ENCODE results near the gene SERPINB1. TPM values are rescaled to one million over a fixed set of nuclear protein-coding genes. Genes with fewer than 3 reads are reported as not detected.

The SERPINB1 gene
- total and polyA plus RNA-seq, 2 donors (not counting 3 experiments of a cell fraction or from before 2014, with no cell fraction given): 6.7 to 24.0 TPM

- no peaks in the 10 kb centered on the region for H3K9me1 ChIP-seq (replicated peaks; ENCODE audit: control insufficient read depth, extremely low read depth, insufficient read depth, low read length)
- ChIA-PET POLR2A (no interaction called here), CTCF (interaction anchor here (1.2 to 1.6 kb wide), 2 partner anchors 13 to 14 kb away, joined by 4 read pairs; no protein-coding TSS in a partner anchor)
- no peaks in the 10 kb centered on the region for H4K20me1 ChIP-seq (replicated peaks; ENCODE audit: control insufficient read depth, extremely low read depth, insufficient read depth, low read length)
- H2AFZ ChIP-seq (ENCODE audit: low read depth, low read length): no peak overlapping the region
- no TSS peak for BruUV-seq (replicated peaks)
- TF ChIP-seq JUN (IDR thresholded peaks at IDR 0.05; ENCODE audit: borderline replicate concordance, insufficient read depth, insufficient read length, low read depth) (no peak), POLR2AphosphoS5 (IDR thresholded peaks at IDR 0.05; ENCODE audit: insufficient read depth, low read depth, low read length) (no peak), GATA2 (IDR thresholded peaks at IDR 0.05; ENCODE audit: insufficient read depth, insufficient read length, low read depth, low read length) (no peak), MYC (IDR thresholded peaks at IDR 0.05; ENCODE audit: low read depth, low read length) (no peak), EZH2 (IDR thresholded peaks at IDR 0.05; ENCODE audit: borderline replicate concordance, low read depth, low read length, severe bottlenecking) (no peak), MAX (IDR thresholded peaks at IDR 0.05; ENCODE audit: insufficient read depth, insufficient read length) (no peak), FOS (IDR thresholded peaks at IDR 0.05; ENCODE audit: borderline replicate concordance, insufficient read depth, low read length) (no peak), POLR2A (IDR thresholded peaks at IDR 0.05; ENCODE audit: low read depth, low read length) (no peak), CTCF (IDR thresholded peaks at IDR 0.05; ENCODE audit: extremely low read depth in 1 of 2, insufficient read depth in 1 of 2, low read depth in 1 of 2, low read length in 2 of 2) (no peak)
- no peak overlapping the region for H3K9ac ChIP-seq (replicated peaks; ENCODE audit: extremely low read depth, insufficient read depth, low read length)
- H3K4me1 ChIP-seq (ENCODE audit: control insufficient read depth, extremely low read depth, insufficient read depth, low read length): peaks cover 43% of the 10 kb centered on the region
- peak; percentile 37 for DNase-seq (ENCODE audit: low read depth, low spot score)
- H3K4me3 ChIP-seq (replicated peaks in 1 of 3; ENCODE audit: insufficient read depth in 1 of 3, low read depth in 1 of 3, low read length in 3 of 3): no peak overlapping the region
- H3K27ac ChIP-seq (ENCODE audit: insufficient read depth, low read depth, low read length): no peak overlapping the region
- dilution Hi-C loops (cut with MboI; ENCODE audit: extremely low pct_ligation_motif_present, low sequenced_read_pairs) (no loop called here), intact Hi-C loops (cut with micrococcal nuclease) (no loop called here)
- H3K9me3 ChIP-seq (replicated peaks; ENCODE audit: control insufficient read depth, insufficient read depth, low read length): no peaks in the 10 kb centered on the region
- no peaks in the 10 kb centered on the region for H3K36me3 ChIP-seq (ENCODE audit: control insufficient read depth in 2 of 2, extremely low read depth in 1 of 2, insufficient read depth in 2 of 2, low read length in 2 of 2)
- no peaks in the 10 kb centered on the region for H3K79me2 ChIP-seq (ENCODE audit: control insufficient read depth, insufficient read depth, low read length)
- no peak for FAIRE-seq
- no peaks in the 10 kb centered on the region for H3K27me3 ChIP-seq (ENCODE audit: control insufficient read depth in 2 of 2, insufficient read depth in 2 of 2, low read length in 2 of 2)
- H3K4me2 ChIP-seq (ENCODE audit: insufficient read depth, low read length): no peak overlapping the region
These were observed 37.1 kb downstream of the SERPINB1 start for GRCh38 chr6:2804516-2804915.

Data from endothelial cell of umbilical vein (primary cell).